NCI-H187 treated with DMSO at 0.1 percent for 48 hours (cell line): ENCODE measurements around the gene LTBP1.
"Not testable (repeated sequence)": the region's sequence is repeated elsewhere in the genome, so short reads cannot be mapped to it uniquely, and the experiment has no call there.

Experiments used
- DNase-seq: peaks from one replicate; lab custom pipeline; 2025; lab: John Stamatoyannopoulos, UW

The LTBP1 gene

DNA sequence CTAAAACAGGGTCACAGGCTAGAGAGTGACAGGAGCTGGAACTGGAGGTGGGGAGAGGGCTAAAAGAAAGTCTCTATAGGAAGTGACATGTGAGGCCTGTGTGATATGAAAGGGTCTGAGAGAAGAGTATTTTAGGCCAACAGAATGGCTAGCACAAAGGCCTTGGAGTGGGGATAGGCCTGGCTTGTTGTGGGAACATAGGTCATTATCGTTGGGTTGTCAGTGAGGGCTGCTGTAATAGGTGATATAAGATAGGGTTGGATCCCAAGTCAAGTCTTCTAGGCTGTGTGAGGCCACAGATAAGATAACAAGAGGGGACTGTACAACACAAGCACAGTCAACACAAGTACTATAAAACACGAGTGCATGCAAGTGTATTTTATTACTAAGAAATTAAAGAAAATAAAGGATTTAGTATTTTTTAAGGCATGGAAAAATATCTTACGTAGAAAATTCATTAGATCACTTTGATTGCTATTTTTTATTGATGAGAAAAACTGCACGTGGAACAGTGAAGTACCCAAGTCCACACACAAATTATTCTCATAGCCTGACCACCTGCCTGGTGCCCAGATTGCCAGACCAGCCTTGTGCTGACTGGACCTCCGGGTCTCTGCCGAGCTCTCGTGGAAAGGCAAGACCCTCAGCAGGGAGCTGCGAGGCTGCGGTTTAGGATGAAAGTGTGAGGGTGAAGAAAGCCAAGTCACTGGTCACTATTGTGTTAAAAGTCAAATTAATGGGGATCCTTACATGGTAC is 14.1 kb downstream of the LTBP1 start:
- DNase-seq, result no peak

DNA sequence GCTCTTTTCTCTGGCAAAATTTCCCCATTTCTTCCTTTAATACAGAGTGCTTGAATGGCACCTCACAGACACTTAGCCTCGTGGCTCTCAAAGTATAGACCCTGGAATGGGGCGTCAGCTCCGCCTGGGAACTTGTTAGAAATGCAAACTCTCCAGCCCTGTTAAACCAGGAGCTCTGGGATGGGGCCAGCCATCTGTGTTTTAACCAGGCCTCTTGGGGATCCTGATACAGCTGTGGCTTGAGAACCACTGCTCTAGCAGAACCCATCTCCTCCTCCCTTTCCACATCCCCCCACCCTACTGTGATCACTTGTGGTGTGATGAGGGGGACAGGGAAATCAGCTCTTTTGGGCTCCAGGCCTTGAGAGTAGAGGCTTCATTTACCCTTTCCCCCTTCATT is 15.9 kb downstream of the LTBP1 start:
- no peak for DNase-seq

- DNase-seq, result no peak
Measured at GRCh38 chr2:32963941-32964340, 17.2 kb downstream of the LTBP1 start.

DNA sequence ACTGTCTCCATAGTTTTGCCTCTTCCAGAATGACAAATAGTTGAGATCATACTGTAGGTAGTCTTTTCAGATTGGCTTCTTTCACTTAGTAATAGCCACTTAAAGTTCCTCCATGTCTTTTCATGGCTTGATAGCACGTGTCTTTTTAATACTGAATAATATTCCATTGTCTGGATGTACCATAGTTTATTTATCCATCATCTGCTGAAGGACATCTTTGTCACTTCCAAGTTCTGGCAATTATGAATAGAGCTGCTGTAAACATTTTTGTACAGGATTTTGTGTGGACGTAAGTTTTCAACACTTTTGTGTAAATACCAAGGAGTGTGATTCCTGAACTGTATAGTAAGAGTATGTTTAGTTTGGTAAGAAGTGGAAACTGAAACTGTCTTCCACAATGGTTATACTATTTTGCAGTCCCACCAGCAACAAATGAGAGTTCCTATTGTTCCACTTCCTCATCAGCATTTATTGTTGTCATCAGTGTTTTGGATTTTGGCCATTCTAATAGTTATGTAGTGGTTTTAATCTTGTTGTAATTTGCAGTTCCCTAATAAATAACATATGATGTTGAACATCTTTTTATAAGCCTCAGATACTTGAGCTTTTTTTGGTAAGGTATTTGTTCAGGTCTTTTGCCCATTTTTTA is 18.9 kb downstream of the LTBP1 start:
- DNase-seq, result no peak

- DNase-seq, result no peak
Measured at GRCh38 chr2:32969444-32970162, 22.9 kb downstream of the LTBP1 start.

GRCh38 chr2:32973772-32974171 is 27.0 kb downstream of the LTBP1 start:
- DNase-seq, result not testable (repeated sequence)

- DNase-seq, result no peak
Measured at GRCh38 chr2:32976409-32977063, 29.8 kb downstream of the LTBP1 start.

GRCh38 chr2:32977228-32977758 is 30.5 kb downstream of the LTBP1 start:
- DNase-seq, result no peak

DNA sequence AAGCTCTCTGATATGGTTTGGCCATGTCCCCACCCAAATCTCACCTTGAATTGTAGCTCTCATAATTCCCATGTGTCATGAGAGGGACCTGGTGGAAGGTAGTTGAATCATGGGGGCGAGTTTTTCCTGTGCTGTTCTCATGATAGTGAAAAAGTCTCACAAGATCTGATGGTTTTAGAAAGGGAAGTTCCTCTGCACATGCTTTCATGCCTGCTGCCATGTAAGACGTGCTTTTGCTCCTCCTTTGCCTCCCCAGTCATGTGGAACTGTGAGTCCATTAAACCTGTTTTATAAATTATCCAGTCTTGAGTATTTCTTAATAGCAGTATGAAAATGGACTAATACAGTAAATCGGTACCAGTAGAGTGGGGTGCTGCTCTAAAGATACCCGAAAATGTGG is 34.9 kb downstream of the LTBP1 start:
- no peak for DNase-seq

- not testable (repeated sequence) for DNase-seq
Measured at GRCh38 chr2:32983193-32983924, 36.6 kb downstream of the LTBP1 start.

DNA sequence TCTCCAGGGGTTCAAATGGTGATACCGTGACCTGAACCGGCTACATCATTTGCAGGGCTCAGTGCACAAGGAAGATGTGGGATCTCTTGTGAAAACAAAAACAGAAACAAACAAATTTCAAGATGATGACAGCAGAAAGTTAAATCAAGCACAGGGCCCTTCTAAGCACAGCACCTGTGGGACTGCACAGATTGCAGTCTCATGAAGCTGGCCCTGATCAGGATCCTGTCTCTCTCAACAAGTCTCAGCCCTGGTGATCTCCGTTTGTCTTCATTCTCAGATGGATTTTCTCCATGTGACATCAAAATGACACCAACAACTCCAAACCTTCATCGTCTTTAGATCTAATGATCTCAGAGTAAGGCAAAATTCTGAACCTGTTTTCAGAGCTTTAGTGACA is 39.7 kb downstream of the LTBP1 start:
- no peak for DNase-seq

- no peak for DNase-seq
Measured at GRCh38 chr2:32988525-32988924, 41.8 kb downstream of the LTBP1 start.

- DNase-seq, result no peak
Measured at GRCh38 chr2:32990556-32990955, 43.8 kb downstream of the LTBP1 start.

GRCh38 chr2:32991091-32991845 is 44.5 kb downstream of the LTBP1 start:
- DNase-seq, result no peak

DNA sequence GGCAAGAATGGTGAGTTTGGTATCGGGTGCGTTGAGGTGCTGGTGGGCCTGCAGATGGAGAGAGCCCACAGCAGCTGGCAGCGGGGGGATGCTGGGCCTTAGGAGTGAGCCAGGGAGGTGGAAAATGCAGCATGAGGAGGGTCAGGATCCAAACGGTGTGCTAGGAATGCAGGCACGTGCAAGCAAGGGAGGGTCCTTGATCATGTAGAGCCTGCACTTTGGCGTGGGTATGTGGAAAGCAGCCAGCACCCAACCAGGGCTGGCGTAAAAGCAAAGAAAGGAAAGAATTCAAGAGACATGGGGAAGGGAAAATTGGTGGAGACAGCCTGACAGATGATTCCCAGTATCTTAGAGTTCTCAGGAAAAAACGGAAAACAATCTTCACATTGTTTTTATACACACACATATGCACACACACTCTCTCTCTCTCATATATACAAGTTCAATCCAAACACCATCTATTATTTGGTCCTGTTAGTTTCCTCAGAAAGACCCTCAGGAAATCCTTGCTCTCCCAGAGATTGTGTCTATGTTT is 46.3 kb downstream of the LTBP1 start:
- no peak for DNase-seq

- no peak for DNase-seq
Measured at GRCh38 chr2:32997705-32998104, 51.0 kb downstream of the LTBP1 start.

DNA sequence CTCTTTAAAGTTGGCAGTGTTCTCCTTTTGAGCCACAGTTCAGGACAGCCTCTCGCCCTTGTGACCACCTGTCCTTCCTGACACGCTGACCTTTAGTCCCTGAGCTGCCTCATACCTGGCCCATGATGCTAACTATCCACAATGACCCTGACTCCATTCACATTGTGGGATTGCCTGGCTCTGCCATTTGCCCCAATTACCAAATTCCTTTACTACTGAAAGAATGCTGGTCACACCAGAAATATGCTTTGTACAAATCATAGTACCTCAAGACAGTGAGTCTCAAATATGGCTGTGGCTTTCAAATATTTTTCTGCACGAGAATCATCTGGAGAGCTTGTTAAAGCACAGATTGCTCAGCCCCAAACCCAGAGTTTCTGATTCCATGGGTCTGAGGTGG is 54.2 kb downstream of the LTBP1 start:
- no peak for DNase-seq

DNA sequence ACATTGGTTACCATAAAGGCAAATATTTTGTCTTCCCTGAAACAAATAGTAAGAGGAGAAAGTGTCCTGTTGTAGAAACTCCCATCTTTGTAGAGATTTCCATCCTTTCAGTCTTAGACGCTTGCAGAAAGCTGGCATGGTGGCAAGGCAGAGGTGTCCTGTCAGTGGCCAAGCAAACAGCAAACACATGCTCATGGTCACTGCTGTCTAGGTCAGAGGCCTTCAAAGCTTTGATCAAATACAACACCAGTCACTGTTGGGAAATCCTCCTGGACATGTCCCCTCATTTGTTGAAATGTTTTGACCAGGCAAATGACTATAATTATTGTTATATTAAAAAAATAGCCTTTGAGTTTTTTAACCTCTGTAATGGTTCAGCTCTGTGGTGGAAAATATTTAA is 55.1 kb downstream of the LTBP1 start:
- no peak for DNase-seq

DNA sequence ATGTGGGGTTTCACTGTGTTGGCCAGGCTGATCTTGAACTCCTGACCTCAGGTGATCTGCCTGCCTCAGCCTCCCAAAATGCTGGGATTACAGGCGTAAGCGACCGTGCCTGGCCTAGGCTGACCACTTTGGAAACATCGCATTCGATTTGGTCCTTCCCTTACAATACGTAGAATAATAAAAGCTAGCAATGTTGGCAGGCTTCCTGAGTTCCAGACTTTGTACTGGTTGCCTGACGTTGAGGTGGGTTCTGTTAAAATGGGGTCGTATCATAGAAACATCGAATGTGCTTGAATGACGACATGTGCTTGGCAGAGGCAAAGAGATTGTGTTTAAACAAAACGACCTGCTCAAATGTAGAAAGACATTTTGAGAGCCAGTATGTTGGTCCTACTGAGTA is 56.1 kb downstream of the LTBP1 start:
- no peak for DNase-seq

DNA sequence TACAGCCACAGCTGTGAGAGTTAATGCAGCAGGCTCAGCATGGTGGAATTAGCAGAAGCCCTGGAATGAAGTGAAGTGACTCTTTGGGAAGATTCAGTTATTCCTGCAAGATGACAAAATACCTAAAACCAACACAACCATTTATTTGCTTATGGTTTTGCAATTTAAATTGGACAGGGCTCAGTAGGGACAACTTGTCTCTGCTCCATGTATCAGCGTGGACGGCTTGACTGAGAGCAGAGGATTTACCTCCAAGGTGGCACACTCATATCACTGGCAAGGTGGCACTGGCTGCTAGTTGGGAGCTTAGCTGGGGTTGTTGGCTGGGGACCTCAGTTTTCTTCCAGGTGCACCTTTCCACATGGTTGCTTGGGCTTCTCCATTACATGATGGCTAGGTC is 58.3 kb downstream of the LTBP1 start:
- DNase-seq, result no peak

- DNase-seq, result no peak
Measured at GRCh38 chr2:33008716-33009115, 62.0 kb downstream of the LTBP1 start.
